Thymus (tissue), 11 donors: Measurements from ENCODE around the gene ETF1. TPM values are rescaled to one million over a fixed set of nuclear protein-coding genes. Genes with fewer than 3 reads are reported as not detected.

Experiments
- DNase-seq, 9 donors: peaks; one replicate each; pipeline ENCODE4 v3.0.0-alpha.2; 2013; ENCODE audit warnings: low spot score in 9 of 9, low read depth in 6 of 9, missing footprints in 1 of 9
- H3K27ac ChIP-seq, 2 donors: one replicate each; pipeline ENCODE4 v1.5.1; 2013; ENCODE audit warnings: control low read depth in 1 of 2, low read depth in 1 of 2, low read length in 1 of 2, mild to moderate bottlenecking in 1 of 2, moderate library complexity in 1 of 2
- H3K27me3 ChIP-seq, 2 donors: one replicate each; pipeline ENCODE4 v1.5.1; 2013; ENCODE audit warnings: low read length in 1 of 2; ENCODE audit not compliant: control insufficient read depth in 2 of 2, insufficient read depth in 1 of 2
- H3K36me3 ChIP-seq, 2 donors: one replicate each; pipeline ENCODE4 v1.5.1; 2013; ENCODE audit warnings: low read length in 1 of 2, mild to moderate bottlenecking in 1 of 2, moderate library complexity in 1 of 2; ENCODE audit not compliant: control insufficient read depth in 2 of 2, insufficient read depth in 2 of 2
- H3K4me1 ChIP-seq, 2 donors: one replicate each; pipeline ENCODE4 v1.5.1; 2013; ENCODE audit warnings: low read length in 2 of 2; ENCODE audit not compliant: control insufficient read depth in 2 of 2, insufficient read depth in 2 of 2
- H3K4me3 ChIP-seq, 2 donors: one replicate each; pipeline ENCODE4 v1.5.1; 2013; ENCODE audit warnings: low read length in 2 of 2, control low read depth in 1 of 2, mild to moderate bottlenecking in 1 of 2
- H3K9me3 ChIP-seq, 2 donors: one replicate each; pipeline ENCODE4 v1.5.1; 2013; ENCODE audit warnings: low read length in 1 of 2, mild to moderate bottlenecking in 1 of 2; ENCODE audit not compliant: control insufficient read depth in 2 of 2, insufficient read depth in 1 of 2
- WGBS: extraction: QIAGEN DNeasy Blood & Tissue Kit; methylation state at CpG from one replicate; pipeline ENCODE4 v1.1.7; 2013; 5-methylcytosine and 5-hydroxymethylcytosine counted together
- polyA plus RNA-seq: library from polyadenylated mRNA; stranded (reverse); fragments of 200-250 nt; gene quantifications from one replicate; pipeline ENCODE4 v1.2.3, GENCODE V29; 2013
- total RNA-seq: library from RNA; stranded (reverse); fragments of 120-200 nt; gene quantifications from one replicate; pipeline ENCODE4 v1.2.4, GENCODE V29; 2013
- donor health status: healthy.

ETF1 gene
- total and polyA plus RNA-seq, 2 donors: 54.8 to 56.8 TPM

DNA sequence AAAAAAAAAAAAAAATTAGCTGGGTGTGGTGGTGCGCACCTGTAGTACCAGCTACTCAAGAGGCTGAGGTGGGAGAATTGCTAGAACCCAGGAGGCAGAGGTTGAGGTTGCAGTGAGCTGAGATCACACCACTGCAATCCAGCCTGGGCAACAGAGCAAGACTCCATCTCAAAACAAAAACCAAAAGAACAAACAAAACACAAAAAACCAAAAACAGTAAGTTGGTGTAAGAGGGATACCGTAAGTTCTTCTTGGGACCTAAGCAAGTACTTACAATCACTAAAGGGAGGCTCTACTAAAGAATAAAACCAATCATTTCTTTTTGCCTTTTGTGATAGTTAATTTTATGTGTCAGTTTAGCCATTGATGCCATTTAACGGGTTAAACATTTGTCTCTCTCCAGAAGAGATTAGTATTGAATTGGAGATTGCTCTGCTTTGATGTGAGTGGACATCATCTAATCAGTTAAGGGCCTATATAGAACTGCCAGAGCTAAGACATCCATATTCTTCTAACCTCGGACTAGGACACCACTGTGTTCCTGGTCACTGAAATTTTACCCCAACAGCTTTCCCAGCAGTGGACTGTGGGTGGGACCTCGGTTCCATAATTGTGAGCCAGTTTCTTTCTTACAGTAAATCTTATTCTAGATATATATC lies 10.5 kb upstream of the ETF1 start:
- Histone ChIP-seq H3K4me3 (no peak overlapping the region), H3K36me3 (peaks cover 27 to 61% of the 10 kb centered on the region in 2 donors), H3K27ac (no peak overlapping the region), H3K4me1 (no peaks in the 10 kb centered on the region), H3K9me3 (no peaks in the 10 kb centered on the region), H3K27me3 (no peaks in the 10 kb centered on the region)
- 98% methylated on average over 5 of the region's 5 CpGs for WGBS
- no peak for DNase-seq

DNA sequence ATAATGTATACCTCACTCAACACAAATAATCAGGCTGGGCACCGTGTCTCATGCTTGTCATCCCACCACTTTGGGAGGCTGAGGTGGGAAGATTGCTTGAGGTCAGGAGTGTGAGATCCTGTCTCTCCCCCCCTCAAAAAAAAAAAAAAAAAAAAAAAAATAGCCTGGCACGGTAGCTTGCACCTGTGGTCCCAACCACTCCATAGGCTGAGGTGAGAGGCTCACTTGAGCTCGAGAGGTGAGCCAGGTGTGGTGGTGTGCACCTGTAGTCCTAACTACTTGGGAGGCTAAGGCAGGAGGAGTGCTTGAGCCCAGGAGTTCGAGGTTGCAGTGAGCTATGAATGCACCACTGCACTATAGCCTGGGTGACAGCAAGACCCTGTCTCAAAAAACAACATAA lies 9.6 kb upstream of the ETF1 start:
- no peak for DNase-seq
- 91% methylated on average over 4 of the region's 4 CpGs for WGBS
- H3K9me3 ChIP-seq: no peaks in the 10 kb centered on the region
- no peaks in the 10 kb centered on the region for H3K27me3 ChIP-seq
- H3K4me1 ChIP-seq: no peaks in the 10 kb centered on the region
- H3K27ac ChIP-seq: no peak overlapping the region
- peaks cover 20 to 52% of the 10 kb centered on the region in 2 donors for H3K36me3 ChIP-seq
- no peak overlapping the region for H3K4me3 ChIP-seq

DNA sequence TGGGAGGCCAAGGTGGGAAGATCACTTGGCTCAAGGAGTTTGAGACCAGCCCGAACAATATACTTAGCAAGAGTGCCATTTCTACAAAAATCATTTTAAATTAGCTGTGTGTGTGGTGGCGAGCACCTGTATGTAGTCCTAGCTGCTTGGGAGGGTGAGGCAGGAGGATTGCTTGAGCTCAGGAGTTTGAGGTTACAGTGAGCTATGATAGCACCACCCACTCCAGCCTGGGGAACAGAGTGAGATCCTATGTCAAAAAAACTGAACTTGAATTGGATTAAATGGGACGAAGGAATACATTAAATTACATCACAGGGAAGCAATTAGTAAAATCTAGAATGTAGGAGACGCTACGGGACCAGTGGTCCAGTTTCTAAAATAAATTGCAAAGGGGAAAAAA lies 6.4 kb upstream of the ETF1 start:
- Histone ChIP-seq H3K36me3 (peaks cover 3 to 23% of the 10 kb centered on the region in 2 donors), H3K9me3 (no peaks in the 10 kb centered on the region), H3K27ac (no peak overlapping the region), H3K27me3 (no peaks in the 10 kb centered on the region), H3K4me1 (peaks cover 9 to 12% of the 10 kb centered on the region in 2 donors), H3K4me3 (no peak overlapping the region)
- DNase-seq: no peak
- WGBS: 99% methylated on average over 5 of the region's 5 CpGs

DNA sequence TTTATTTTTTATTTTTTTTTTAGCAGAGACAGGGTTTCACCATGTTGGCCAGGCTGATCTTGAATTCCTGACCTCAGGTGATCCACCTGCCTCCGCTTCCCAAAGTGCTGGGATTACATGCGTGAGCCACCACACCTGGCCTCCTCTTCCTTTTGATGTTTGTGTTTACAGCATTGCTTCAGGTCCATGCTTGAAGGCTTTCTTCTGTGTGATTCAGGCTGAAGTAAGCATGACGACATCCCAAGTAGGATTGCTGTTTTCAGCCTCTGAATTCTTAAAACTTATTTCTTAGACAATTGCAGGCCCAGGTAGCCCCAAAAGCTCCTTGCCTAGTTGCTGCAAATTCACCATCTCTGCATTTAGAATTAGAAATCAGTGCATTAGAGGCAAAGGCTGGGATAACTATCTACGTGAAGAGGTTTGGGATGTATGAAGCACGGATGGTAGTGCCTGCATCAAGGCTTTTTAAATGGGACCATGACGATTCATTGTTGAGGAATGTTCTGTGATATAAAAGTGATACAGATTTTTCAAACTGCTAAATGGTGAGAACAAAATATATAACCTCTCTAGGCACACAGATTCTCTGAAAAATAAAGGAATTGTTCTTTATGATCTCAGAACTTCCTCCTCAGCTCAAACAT lies 3.0 kb upstream of the ETF1 start:
- Histone ChIP-seq H3K36me3 (peaks cover 3% of the 10 kb centered on the region in 2 donors), H3K4me1 (peaks cover 21 to 26% of the 10 kb centered on the region in 2 donors), H3K27me3 (no peaks in the 10 kb centered on the region), H3K9me3 (no peaks in the 10 kb centered on the region), H3K27ac (no peak overlapping the region), H3K4me3 (no peak overlapping the region)
- DNase-seq: no peak
- WGBS: 95% methylated on average over 6 of the region's 6 CpGs

DNA sequence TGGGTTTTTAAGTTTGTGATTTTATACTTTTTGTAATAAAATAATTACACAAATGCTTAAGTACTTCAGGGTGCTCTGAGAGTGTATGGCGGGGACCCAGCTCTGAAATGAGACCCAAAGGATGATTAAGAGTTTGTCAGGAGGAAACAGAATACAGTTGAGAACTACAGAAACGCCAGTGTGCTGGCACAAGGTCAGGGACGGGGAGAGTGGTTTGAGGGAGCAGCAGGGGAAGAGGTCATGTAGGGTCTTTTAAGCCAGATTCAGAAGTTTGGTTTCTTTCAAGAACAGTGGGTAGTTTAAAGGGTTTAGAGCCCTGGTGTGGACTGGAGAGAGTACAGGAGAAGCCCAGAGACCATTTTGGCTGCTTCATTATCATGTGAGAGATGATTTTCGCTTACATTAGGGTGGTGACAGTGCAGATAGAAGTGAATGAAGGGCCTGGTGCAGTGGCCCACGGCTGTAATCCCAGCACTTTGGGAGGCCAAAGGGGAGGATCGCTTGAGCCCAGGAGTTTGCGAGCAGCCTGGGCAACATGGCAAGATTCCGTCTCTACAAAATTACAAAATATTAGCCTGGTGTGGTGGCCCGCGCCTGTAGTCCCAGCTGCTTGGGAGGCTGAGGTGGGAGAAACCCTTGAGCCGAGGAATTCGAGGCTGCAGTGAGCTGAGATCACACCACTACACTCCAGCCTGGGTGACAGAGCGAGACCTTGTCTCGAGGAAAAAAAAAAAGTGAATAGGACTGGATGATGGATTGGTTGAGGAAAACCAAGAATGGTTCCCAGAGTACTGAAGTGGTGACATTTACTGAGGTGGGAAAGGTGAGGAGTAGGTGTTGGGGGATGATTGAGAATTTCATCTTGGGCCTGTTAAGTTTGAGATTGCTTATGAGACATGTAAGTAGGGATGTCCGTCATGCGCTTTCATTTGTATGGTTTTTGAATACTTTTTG lies 1.4 kb upstream of the ETF1 start:
- Histone ChIP-seq H3K4me3 (peak overlapping the region; percentile 81 to 86), H3K27me3 (no peaks in the 10 kb centered on the region), H3K27ac (peak overlapping the region; percentile 93 to 98), H3K36me3 (peaks cover 3 to 4% of the 10 kb centered on the region in 2 donors), H3K4me1 (peaks cover 21 to 26% of the 10 kb centered on the region in 2 donors), H3K9me3 (no peaks in the 10 kb centered on the region)
- DNase-seq: peak in 3 of 9 donors; percentile 1 to 35 (median 23)
- 73% methylated on average over 16 of the region's 16 CpGs for WGBS

DNA sequence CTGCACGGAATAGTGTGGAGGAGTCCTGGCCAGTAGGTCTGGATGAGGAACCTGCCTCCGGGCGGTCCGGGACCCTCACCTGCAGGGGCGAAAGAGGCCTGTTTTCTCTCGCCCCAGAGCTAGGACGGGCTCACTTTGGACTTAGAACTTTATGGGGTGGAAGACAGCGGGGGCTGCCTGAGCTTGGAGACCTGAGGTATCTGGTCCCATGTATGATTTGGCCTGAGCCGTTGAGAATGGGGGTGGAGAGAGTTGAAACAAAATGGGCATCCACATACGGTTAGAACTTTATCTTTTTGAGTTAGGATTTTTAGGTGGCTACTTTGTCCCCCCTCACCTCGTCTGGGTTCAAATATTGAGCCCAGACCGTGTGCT lies 681 bp upstream of the ETF1 start:
- WGBS: under 1% methylated on average over 12 of the region's 12 CpGs

DNA sequence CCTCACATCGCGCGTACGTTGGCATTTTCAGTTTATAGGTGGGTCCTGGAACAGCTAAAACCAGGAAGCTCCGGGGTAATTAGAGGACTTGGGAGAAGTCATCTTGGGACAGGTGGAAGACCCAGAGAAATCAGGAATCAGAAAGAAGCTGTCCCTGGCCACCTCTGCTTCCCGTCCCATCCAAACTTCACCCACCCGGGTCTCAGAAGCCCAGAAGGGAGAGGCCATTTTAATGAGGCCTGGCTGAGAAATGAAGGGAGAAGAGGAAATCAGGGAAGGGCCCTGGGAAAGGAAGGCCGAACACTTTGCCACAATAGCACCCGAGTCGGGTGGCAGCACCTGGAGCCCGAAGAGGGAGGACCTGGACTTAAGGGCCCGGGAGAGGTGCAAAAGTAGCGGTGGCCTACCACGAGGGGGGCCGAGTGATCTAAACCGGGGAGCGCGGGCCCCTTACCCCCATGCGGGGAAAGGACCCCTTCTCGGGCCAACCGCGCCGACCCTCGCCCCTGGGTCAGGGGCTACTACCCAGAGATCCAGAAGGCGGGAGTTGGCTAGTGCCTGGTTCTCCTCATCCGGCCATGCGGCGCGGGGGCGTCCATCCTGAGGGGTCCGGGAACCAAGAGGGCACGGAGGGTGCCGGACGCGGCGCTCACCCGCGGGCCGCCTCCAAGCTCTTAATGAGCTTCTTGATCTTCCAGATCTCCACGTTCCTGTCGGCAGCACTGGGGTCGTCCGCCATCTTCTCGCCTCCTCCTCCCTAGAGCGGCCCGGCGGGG lies 668 bp downstream of the ETF1 start:
- Histone ChIP-seq H3K27ac (peak overlapping the region; percentile 92 to 93), H3K36me3 (peaks cover 2 to 13% of the 10 kb centered on the region in 2 donors), H3K27me3 (no peaks in the 10 kb centered on the region), H3K4me3 (peak overlapping the region; percentile 86 to 95), H3K4me1 (peaks cover 21 to 26% of the 10 kb centered on the region in 2 donors), H3K9me3 (no peaks in the 10 kb centered on the region)
- peak in 4 of 9 donors; percentile 4 to 15 (median 9) for DNase-seq
- WGBS: under 1% methylated on average over 47 of the region's 47 CpGs

More for the DNA sequence above, 681 bp upstream of the ETF1 start:
- H3K4me1 ChIP-seq: peaks cover 21 to 26% of the 10 kb centered on the region in 2 donors
- peak overlapping the region; percentile 81 to 86 for H3K4me3 ChIP-seq
- H3K9me3 ChIP-seq: no peaks in the 10 kb centered on the region
- no peaks in the 10 kb centered on the region for H3K27me3 ChIP-seq
- H3K27ac ChIP-seq: peak overlapping the region; percentile 93 to 98
- H3K36me3 ChIP-seq: peaks cover 3 to 11% of the 10 kb centered on the region in 2 donors
- no peak for DNase-seq

DNA sequence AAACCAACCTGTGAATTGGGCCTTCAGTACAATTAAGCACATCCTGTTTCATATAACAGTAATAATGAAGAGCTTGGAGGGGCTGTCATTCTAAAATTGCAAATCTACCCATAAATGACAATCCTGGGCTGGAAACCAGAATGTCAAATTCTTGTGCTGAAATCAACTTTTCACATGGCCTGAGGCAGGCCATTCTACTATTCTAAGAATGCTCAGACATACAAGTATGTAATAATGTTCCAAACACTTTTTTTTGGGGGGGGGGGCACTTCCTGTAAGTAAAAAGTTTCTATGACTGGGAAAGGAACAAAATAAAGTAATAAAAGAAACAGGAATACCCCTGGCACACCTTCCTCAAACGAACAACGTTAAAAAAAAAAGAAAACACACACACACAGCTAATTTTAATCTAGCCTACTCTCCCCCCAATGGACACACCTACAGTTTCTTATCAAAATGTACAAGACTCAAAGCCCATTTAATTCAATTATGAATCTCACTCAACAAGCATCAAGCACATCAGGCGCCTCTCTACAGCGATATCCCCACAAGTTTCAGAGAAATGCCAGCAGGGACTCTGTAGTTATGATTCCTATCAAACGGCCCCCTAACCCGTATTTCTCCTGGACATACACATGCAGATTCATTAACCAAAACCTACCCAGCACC lies 1.4 kb downstream of the ETF1 start:
- Histone ChIP-seq H3K4me3 (peak overlapping the region; percentile 86 to 95), H3K9me3 (no peaks in the 10 kb centered on the region), H3K4me1 (peaks cover 21 to 26% of the 10 kb centered on the region in 2 donors), H3K27ac (peak overlapping the region in 1 of 2 donors; percentile 92), H3K27me3 (no peaks in the 10 kb centered on the region), H3K36me3 (peaks cover 0 to 17% of the 10 kb centered on the region in 2 donors)
- 12% methylated on average over 6 of the region's 6 CpGs for WGBS
- DNase-seq: no peak
